Stimulated activated CD8-positive, alpha-beta memory T cell treated with anti-CD3 and anti-CD28 coated beads, Interleukin-7, amount 100 ng/mL, for 24 hours (primary cell): ENCODE measurements around the gene AP3S1.
"Not testable (repeated sequence)": the region's sequence is repeated elsewhere in the genome, so short reads cannot be mapped to it uniquely, and the experiment has no call there.

Experiments used
- DNase-seq: peaks from one replicate; pipeline ENCODE4 v3.0.0-alpha.2; 2020; ENCODE audit warnings: low read depth

AP3S1 gene

DNA sequence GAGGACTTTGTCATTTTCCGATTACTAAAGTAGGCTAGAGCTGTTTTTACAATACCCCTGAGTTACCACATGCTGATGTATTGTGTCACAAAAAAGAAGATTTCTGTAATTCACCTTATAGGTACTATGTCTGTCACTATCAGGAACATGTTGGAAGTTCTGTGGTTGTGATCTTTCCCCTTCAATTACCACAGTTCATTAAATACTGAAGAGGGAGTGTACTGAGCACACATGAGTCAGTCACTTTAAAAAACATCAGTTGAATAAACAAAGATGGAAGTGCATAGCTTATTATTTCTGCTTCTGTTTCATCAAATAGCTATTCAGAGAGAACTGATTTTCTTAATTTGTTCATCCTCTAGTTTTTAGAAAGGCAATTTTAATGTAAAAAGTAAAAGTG is 31.7 kb downstream of the AP3S1 start:
- DNase-seq, result no peak

GRCh38 chr5:115875447-115875846 is 33.7 kb downstream of the AP3S1 start:
- no peak for DNase-seq

GRCh38 chr5:115877342-115877741 is 35.6 kb downstream of the AP3S1 start:
- DNase-seq, result not testable (repeated sequence)

DNA sequence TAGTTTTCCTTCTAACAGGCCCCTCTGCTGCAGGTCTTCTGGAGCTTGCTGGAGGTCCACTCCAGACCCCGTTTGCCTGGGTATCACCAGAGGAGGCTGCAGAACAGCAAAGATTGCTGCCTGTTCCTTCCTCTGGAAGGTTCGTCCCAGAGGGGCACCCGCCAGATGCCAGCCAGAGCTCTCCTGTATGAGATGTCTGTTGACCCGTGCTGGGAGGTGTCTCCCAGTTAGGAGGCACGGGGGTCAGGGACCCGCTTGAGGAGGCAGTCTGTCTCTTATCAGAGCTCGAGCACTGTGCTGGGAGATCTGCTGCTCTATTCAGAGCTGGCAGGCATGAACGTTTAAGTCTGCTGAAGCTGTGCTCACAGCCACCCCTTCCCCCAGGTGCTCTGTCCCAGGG is 40.7 kb downstream of the AP3S1 start:
- not testable (repeated sequence) for DNase-seq

GRCh38 chr5:115884704-115885103 is 43.0 kb downstream of the AP3S1 start:
- no peak for DNase-seq

DNA sequence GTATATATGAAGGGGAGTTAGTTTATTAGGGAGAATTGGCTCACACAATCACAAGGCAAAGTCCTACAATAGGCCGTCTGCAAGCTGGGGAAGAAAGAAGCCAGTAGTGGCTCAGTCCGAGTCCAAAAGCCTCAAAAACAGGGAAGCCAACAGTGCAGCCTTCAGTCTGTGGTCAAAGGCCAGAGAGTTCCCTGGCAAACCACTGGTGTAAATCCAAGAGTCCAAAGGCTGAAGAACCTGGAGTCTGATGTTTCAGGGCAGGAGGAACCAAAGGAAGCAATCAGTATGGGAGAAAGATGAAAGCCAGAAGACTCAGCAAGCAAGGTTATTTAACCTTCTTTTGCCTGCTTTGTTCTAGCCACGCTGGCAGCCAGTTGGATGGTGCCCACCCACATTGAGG is 43.5 kb downstream of the AP3S1 start:
- DNase-seq, result not testable (repeated sequence)

GRCh38 chr5:115888027-115888426 is 46.3 kb downstream of the AP3S1 start:
- no peak for DNase-seq

GRCh38 chr5:115892021-115892420 is 50.3 kb downstream of the AP3S1 start:
- DNase-seq, result no peak

- DNase-seq, result no peak
Observed at GRCh38 chr5:115894342-115894741, 52.6 kb downstream of the AP3S1 start.

DNA sequence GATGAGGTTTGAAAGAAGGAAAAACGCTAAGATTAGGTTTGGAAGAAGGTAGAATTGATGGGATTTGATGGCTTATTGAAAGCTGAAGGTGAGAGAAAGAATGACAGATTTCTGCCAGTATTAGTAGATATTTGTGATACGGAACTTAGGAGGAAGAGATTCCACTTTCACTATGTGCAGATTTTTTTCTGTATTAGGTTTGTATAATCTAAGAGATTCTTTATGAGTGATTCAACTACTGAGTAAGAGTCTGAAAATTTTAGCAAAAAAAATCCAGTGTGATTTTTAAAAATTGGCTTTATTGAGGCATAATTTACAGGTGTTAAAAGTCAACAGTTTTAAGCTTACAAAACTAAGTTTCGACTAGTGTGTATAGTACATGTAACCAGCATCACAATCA is 54.1 kb downstream of the AP3S1 start:
- no peak for DNase-seq

GRCh38 chr5:115898656-115899055 is 56.9 kb downstream of the AP3S1 start:
- DNase-seq, result no peak

GRCh38 chr5:115907177-115907576 is 65.4 kb downstream of the AP3S1 start:
- DNase-seq, result no peak

GRCh38 chr5:115913623-115914400 is 72.1 kb downstream of the AP3S1 start:
- DNase-seq, result not testable (repeated sequence)

DNA sequence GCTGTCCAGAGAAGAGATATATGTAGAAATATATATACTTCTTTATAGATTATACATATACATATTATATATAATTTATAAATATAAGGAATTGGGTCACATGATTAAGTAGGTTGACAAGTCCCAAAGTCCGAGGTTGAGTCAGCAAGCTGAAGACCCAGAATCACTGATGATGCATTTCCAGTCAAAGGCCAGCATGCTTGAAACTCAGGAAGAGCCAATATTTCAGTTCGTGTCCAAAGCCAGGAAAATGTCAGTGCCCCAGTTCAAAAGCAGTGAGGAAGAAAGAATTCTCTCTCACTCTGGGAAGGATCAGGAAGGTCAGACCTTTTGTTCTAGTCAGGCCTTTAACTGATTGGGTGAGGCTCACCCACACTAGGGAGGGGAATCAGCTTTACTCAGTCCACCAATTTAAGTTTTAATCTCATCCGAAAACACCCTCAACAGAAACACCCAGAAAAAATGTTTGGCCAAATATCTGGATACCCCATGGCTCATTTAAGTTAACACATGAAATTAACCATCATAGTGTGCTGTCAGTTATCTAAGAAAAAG is 78.5 kb downstream of the AP3S1 start:
- DNase-seq, result no peak

DNA sequence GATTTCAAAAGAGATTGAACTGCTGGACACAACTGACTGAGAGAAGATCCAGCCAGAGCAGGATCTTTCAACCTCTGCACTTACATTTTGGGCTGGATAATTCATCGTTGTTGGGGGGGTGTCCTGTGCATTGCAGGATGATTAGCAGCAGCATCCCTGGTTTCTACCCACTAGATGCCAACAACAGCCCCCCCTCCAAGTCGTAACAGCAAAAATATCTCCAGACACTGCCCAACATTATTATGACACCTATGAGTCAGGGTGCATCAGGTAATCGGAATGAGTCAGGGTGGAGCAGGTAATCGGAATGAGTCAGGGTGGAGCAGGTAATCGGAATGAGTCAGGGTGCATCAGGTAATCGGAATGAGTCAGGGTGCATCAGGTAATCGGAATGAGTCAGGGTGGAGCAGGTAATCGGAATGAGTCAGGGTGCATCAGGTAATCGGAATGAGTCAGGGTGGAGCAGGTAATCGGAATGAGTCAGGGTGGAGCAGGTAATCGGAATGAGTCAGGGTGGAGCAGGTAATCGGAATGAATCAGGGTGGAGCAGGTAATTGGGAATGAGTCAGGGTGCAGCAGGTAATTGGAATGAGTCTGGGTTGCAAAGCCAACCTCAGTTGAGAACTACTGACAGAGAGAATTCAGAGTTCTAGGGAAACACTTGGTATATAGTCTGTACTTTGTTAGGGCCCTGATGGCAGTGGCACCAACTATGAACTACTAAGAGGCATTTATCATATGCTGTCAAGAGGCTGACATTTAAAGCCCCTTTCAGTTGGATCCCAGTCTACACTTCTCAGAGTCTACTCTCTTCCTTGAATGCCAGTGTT is 87.1 kb downstream of the AP3S1 start:
- not testable (repeated sequence) for DNase-seq

DNA sequence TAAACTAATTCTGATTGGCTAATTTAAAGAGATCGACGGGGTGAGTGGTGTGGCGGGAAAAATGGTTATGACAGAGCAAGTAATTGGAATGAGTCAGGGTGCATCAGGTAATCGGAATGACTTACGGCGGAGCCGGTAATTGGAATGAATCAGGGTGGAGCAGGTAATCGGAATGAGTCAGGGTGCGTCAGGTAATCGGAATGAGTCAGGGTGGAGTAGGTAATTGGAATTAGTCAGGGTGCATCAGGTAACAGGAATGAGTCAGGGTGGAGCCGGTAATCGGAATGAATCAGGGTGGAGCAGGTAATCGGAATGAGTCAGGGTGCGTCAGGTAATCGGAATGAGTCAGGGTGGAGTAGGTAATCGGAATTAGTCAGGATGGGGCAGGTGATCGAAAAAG is 88.4 kb downstream of the AP3S1 start:
- DNase-seq, result not testable (repeated sequence)

DNA sequence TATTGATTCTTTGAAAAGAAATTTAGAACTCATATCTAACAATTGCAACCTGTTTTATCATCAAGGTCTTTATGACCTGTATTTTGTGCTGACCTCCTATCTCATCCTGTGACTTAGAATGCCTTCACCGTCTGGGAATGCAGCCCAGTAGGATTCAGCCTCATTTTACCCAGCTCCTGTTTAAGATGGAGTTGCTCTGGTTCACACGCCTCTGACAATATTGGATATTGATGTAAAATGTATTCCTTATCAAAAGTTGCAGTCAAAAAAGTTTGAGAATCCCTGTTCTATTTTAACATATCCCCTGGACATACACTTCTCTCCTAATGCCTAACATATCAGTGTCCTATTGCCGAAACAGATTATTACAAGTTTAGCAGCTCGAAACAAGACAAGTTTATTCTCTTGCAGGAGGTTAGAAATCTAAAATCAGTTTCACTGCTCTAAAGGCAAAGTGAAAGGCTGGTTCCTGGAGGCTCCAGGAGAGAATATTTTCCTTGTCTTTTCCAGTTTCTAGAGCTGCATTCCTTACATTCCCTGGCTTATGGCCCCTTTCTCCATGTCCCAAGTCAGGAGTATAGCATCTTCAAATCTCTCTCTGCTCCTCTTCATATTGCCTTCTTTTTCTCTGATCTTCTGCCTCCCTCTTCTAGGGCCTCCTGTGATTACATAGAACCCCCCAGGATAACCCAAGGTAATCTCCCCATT is 89.0 kb downstream of the AP3S1 start:
- DNase-seq, result no peak

GRCh38 chr5:115932991-115933390 is 91.3 kb downstream of the AP3S1 start:
- DNase-seq, result no peak

GRCh38 chr5:115934388-115934974 is 92.7 kb downstream of the AP3S1 start:
- no peak for DNase-seq

DNA sequence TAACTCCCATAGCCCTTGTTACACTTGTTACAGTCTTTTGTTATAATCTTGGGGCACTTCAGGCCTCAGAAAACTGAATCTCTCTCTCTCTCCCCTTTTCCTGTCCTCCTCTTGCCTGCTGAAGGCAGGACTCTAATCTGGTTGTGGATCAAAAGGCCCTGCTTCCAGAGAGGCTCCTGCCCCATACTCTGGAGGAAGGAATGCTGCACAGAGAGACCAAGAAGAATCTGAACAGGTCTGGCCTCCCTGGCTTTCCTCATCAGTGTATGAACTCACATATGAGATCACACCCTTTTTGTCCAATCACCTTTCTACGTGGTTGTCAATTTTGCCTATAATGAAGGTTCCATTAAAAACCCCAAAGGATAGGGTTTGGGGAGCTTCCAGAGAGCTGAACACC is 94.3 kb downstream of the AP3S1 start:
- no peak for DNase-seq

- DNase-seq, result no peak
Observed at GRCh38 chr5:115939059-115939458, 97.3 kb downstream of the AP3S1 start.
